Esophagus squamous epithelium (tissue), 5 donors: ENCODE measurements around the gene HUS1B. TPM values are rescaled to one million over a fixed set of nuclear protein-coding genes. Genes with fewer than 3 reads are reported as not detected.
"Not testable (repeated sequence)": the region's sequence is repeated elsewhere in the genome, so short reads cannot be mapped to it uniquely, and the experiment has no call there.

ENCODE experiments used
- DNase-seq: peaks from one replicate; lab custom pipeline; 2025; lab: John Stamatoyannopoulos, UW
- H3K27ac ChIP-seq, 4 donors: fragments of 200-600 bp; sonication (generic); one replicate each; pipeline ENCODE4 v1.5.1; 2016 to 2019; ENCODE audit warnings: mild to moderate bottlenecking in 1 of 4
- H3K27me3 ChIP-seq, 4 donors: fragments of 200-600 bp; sonication (generic); 1 replicate in 3 of 4; 2 replicates in 1 of 4; pipeline versions ENCODE4 v1.5.1 to v1.6.0; 2017 to 2021; ENCODE audit warnings: antibody characterized with exemption in 1 of 4
- H3K36me3 ChIP-seq, 3 donors: fragments of 200-600 bp; sonication (generic); one replicate each; pipeline ENCODE4 v1.5.1; 2016 to 2019
- H3K4me1 ChIP-seq, 3 donors: fragments of 200-600 bp; sonication (generic); one replicate each; pipeline ENCODE4 v1.5.1; 2017 to 2019
- H3K4me3 ChIP-seq, 4 donors: fragments of 200-600 bp; sonication (generic); 1 replicate in 3 of 4; 2 replicates in 1 of 4; pipeline ENCODE4 v1.5.1; 2016 to 2019; ENCODE audit warnings: mild to moderate bottlenecking in 2 of 4, moderate library complexity in 1 of 4
- H3K9me3 ChIP-seq, 3 donors: fragments of 200-600 bp; sonication (generic); one replicate each; pipeline ENCODE4 v1.5.1; 2016 to 2019
- POLR2A ChIP-seq, 4 donors: fragments of 450-650 bp; IDR thresholded peaks; one replicate each; pipeline ENCODE4 v1.6.1; 2017; ENCODE audit warnings: antibody characterized with exemption in 4 of 4, mild to moderate bottlenecking in 4 of 4, moderate library complexity in 3 of 4
- WGBS, 2 donors: methylation state at CpG; one replicate each; pipeline ENCODE4 v1.1.5; 2018; 5-methylcytosine and 5-hydroxymethylcytosine counted together
- intact Hi-C: fragments of 100-400 bp; cut with DNase I; formaldehyde crosslinking; loops from one replicate; pipeline ENCODE4 v1.15.0; 2022
- total RNA-seq, 4 donors: library from RNA; depleted of rRNA; stranded (reverse); fragments of >200 nt; gene quantifications; one replicate each; pipeline ENCODE4 v1.1.0, GENCODE V29; 2016
- TF ChIP-seq, protein P1 (sequence below), 6 experiments: fragments of 450-650 bp in 4 of 6; fragments of 200-600 bp in 2 of 6; sonication (generic) in 2 of 6; IDR thresholded peaks; one replicate each; pipeline ENCODE4 v1.5.1; 2016 to 2019; ENCODE audit warnings: antibody characterized with exemption in 6 of 6, mild to moderate bottlenecking in 4 of 6, moderate library complexity in 4 of 6
- donor health status: DM: yes; HTN: yes; CAD: no.

Gene HUS1B
- total RNA-seq, 4 donors from 2014 or later = 0.30 to 3.4 (median 2.7) TPM; not detected in 1

- no peak overlapping the region for H3K4me3 ChIP-seq
- WGBS, 2 donors = 92 to 95% methylated on average over 5 of the region's 7 CpGs
- TF ChIP-seq POLR2A (IDR thresholded peaks at IDR 0.05) = no peak
- TF ChIP-seq, protein P1, sequence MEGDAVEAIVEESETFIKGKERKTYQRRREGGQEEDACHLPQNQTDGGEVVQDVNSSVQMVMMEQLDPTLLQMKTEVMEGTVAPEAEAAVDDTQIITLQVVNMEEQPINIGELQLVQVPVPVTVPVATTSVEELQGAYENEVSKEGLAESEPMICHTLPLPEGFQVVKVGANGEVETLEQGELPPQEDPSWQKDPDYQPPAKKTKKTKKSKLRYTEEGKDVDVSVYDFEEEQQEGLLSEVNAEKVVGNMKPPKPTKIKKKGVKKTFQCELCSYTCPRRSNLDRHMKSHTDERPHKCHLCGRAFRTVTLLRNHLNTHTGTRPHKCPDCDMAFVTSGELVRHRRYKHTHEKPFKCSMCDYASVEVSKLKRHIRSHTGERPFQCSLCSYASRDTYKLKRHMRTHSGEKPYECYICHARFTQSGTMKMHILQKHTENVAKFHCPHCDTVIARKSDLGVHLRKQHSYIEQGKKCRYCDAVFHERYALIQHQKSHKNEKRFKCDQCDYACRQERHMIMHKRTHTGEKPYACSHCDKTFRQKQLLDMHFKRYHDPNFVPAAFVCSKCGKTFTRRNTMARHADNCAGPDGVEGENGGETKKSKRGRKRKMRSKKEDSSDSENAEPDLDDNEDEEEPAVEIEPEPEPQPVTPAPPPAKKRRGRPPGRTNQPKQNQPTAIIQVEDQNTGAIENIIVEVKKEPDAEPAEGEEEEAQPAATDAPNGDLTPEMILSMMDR (IDR thresholded peaks at IDR 0.05) = no peak
- peaks cover 0 to 2% (median 0%) of the 10 kb centered on the region in 3 donors for H3K9me3 ChIP-seq
- no peaks in the 10 kb centered on the region for H3K4me1 ChIP-seq
- H3K27ac ChIP-seq = no peak overlapping the region
- no peaks in the 10 kb centered on the region for H3K27me3 ChIP-seq
- H3K36me3 ChIP-seq = peaks cover 0 to 9% (median 0%) of the 10 kb centered on the region in 3 donors
- DNase-seq = no peak
- intact Hi-C loops = no loop called here
These were observed 10.5 kb upstream of the HUS1B start for GRCh38 chr6:667253-667927.

GRCh38 chr6:665403-666267 lies 8.7 kb upstream of the HUS1B start:
- 92 to 95% methylated on average over 5 of the region's 5 CpGs for WGBS, 2 donors
- Histone ChIP-seq H3K36me3 (peaks cover 0 to 9% (median 0%) of the 10 kb centered on the region in 3 donors), H3K27ac (no peak overlapping the region), H3K27me3 (no peaks in the 10 kb centered on the region), H3K9me3 (peaks cover 0 to 2% (median 0%) of the 10 kb centered on the region in 3 donors), H3K4me3 (no peak overlapping the region), H3K4me1 (peaks cover 0 to under 1% (median 0%) of the 10 kb centered on the region in 3 donors)
- no peak for DNase-seq
- TF ChIP-seq, protein P1 (IDR thresholded peaks at IDR 0.05) = no peak
- no peak for TF ChIP-seq POLR2A (IDR thresholded peaks at IDR 0.05)
- intact Hi-C loops = no loop called here

GRCh38 chr6:663788-664187 lies 6.9 kb upstream of the HUS1B start:
- H3K9me3 ChIP-seq, intact Hi-C loops, DNase-seq, H3K36me3 ChIP-seq, H3K27ac ChIP-seq, H3K4me3 ChIP-seq, H3K27me3 ChIP-seq: not testable (repeated sequence)
- WGBS, 2 donors = 64 to 66% methylated on average over 4 of the region's 4 CpGs
- peaks cover 0 to 13% (median 12%) of the 10 kb centered on the region in 3 donors for H3K4me1 ChIP-seq

DNA sequence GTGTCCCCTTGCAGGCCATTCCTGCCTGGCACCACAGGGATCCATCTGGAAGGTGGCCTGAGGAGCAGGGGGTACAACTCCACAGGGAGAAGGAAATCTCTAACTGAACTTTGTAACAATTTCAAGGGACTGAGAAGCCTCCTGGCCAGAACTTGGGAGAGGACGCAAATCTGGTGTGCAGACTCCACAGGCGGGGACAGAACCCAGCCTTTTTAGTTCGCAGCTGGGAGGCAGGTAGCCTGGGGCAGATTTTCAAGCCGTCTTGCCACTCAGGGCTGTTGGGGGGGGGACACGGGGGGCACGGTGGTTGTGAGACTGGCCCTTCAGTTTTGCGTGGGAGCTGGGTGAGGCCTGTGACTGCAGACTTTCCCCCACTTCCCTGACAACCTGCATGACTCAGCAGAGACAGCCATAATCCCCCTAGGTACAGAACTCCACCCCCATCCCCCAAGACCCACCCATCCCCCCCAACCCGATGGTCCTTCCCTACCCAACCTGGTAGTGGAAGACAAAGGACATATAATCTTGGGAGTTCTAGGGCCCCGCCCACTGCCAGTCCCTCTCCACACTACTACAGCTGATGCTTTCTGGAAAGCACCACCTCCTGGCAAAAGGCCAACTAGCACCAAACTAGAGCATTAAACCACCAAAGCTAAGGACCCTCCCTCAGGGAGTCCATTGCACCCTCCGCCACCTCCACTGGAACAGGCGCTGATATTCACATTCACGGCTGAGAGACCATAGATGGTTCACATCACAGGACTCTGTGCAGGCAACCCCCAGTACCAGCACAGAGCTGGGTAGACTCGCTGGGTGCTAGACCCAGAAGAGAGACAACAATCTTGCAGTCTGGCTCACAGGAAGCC lies 3.0 kb upstream of the HUS1B start:
- Histone ChIP-seq H3K27ac (no peak overlapping the region), H3K4me3 (no peak overlapping the region), H3K36me3 (peaks cover 0 to 13% (median 0%) of the 10 kb centered on the region in 3 donors), H3K4me1 (peaks cover 0 to 19% (median 12%) of the 10 kb centered on the region in 3 donors), H3K9me3 (no peaks in the 10 kb centered on the region), H3K27me3 (no peaks in the 10 kb centered on the region)
- intact Hi-C loops = no loop called here
- WGBS, 2 donors = 81 to 100% methylated on average over 3 to 4 of the region's 13 CpGs
- no peak for DNase-seq
- TF ChIP-seq, protein P1 (IDR thresholded peaks at IDR 0.05) = no peak
- no peak for TF ChIP-seq POLR2A (IDR thresholded peaks at IDR 0.05)

DNA sequence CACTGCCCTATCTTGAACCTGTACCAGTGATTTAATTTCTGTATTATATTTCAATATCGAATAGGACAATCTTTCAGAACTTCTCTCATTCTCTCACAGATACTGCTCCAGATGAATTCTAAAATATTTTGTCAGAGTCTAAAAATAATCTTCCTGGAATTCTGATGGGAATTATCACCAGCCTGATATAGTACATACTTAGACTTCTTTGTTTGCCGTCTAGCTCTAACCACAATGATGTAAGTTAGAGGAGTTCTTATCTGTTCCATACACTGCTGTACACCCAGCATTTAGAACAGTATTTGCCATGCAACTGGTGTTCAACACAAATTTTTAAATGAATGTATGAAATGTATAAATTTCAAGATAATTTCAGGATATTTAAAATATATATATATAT lies 1.3 kb upstream of the HUS1B start:
- Histone ChIP-seq H3K27me3 (no peaks in the 10 kb centered on the region), H3K36me3 (peaks cover 0 to 13% (median 0%) of the 10 kb centered on the region in 3 donors), H3K4me3 (no peak overlapping the region), H3K9me3 (no peaks in the 10 kb centered on the region), H3K4me1 (peaks cover 0 to 20% (median 12%) of the 10 kb centered on the region in 3 donors), H3K27ac (no peak overlapping the region)
- TF ChIP-seq, protein P1 (IDR thresholded peaks at IDR 0.05) = no peak
- no peak for TF ChIP-seq POLR2A (IDR thresholded peaks at IDR 0.05)
- WGBS, 2 donors = 59 to 71% methylated on average over 2 of the region's 2 CpGs
- no peak for DNase-seq
- intact Hi-C loops = no loop called here
